GM21717 (cell line): Measurements from ENCODE around the gene SAP30L.

Source experiments
- ATAC-seq: cut with Tn5 transposase; IDR thresholded peaks from one replicate; pipeline ENCODE4 v1.9.1; 2021; ENCODE audit warnings: mild to moderate bottlenecking, moderate library complexity; ENCODE audit not compliant: unreplicated experiment

The SAP30L gene

GRCh38 chr5:154505567-154505966 is 59.8 kb downstream of the SAP30L start:
- ATAC-seq, result no peak

GRCh38 chr5:154506049-154506715 is 60.4 kb downstream of the SAP30L start:
- no peak for ATAC-seq

GRCh38 chr5:154506716-154507080 is 60.9 kb downstream of the SAP30L start:
- ATAC-seq, result no peak

DNA sequence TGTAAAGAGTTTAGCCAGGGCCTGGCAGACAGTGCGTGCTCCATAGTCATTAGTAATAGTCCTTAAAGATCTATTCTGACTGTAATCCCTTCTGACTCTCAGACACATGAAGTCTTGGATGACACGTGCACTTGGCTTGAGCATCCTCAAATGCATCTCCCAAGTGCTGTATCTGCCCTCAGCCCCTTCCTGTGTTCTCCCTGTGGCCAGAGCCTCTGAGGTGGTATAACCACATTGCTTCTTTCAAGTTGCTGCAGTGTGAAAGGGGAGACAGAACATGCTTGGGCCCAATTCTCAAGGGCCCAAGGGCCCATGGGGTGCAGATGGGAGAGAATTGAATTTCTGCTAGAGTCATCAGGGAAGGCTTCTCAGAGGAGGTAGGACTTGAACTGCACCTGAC is 62.3 kb downstream of the SAP30L start:
- ATAC-seq, result no peak

DNA sequence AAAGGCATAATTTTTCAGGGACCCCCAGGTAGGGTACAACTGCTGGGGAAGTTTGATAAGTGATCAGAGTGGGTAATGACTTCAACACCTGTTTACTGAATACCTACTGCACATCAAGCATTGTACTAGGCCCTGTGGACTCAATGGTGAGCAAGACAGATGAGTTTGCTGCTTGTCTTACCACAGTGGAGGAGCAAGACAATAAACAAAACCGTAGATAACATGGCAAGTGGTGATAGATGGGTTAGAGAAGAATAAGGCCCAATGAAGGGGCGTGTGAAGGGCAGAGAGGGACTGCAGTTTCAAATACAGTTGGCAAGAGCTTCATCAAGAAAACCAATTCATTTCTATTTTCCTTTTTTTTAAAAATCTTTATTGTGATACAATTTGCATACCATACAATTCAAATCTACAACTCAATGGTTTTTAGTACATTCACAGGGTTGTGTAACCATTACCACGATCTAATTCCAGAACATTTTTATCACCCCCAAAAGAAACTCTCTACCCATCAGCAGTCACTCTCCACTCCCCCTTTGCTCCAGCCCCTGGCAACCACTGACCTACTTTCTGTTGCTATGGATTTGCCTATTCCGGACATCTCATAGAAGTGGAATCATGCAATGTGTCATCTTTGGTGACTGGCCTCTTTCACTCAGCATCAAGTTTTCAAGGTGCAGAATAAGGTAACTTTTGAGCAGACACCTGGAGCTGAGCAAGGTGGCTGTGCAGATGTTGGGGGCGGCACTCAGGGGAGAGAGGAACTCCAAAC is 64.2 kb downstream of the SAP30L start:
- no peak for ATAC-seq
